Large intestine (tissue), 3 donors: ENCODE measurements around the gene RNF213. TPM values are rescaled to one million over a fixed set of nuclear protein-coding genes. Genes with fewer than 3 reads are reported as not detected.

Experiments
- DNase-seq, 2 donors: peaks; one replicate each; pipeline versions ENCODE4 v3.0.0 to v3.0.0-alpha.2; 2013
- H3K27ac ChIP-seq: one replicate; pipeline ENCODE4 v1.5.1; 2013; ENCODE audit warnings: low read length
- H3K27me3 ChIP-seq: 2 replicates; pipeline ENCODE4 v1.6.1; 2013; ENCODE audit warnings: low read length; ENCODE audit not compliant: control insufficient read depth, insufficient read depth
- H3K36me3 ChIP-seq: 2 replicates; pipeline ENCODE4 v1.6.1; 2013; ENCODE audit warnings: low read length; ENCODE audit not compliant: control insufficient read depth, insufficient read depth
- H3K4me1 ChIP-seq: one replicate; pipeline ENCODE4 v1.6.1; 2013; ENCODE audit warnings: low read length; ENCODE audit not compliant: control insufficient read depth, insufficient read depth
- H3K4me3 ChIP-seq: one replicate; pipeline ENCODE4 v1.5.1; 2013; ENCODE audit warnings: low read length
- H3K9me3 ChIP-seq: one replicate; pipeline ENCODE4 v1.6.1; 2013; ENCODE audit warnings: mild to moderate bottlenecking, low read depth, low read length, moderate library complexity; ENCODE audit not compliant: control insufficient read depth
- WGBS: methylation state at CpG from one replicate; pipeline ENCODE4 v1.1.5; 2013; ENCODE audit warnings: low lambda C conversion rate; ENCODE audit not compliant: insufficient coverage; 5-methylcytosine and 5-hydroxymethylcytosine counted together
- polyA plus RNA-seq: library from polyadenylated mRNA; unstranded; fragments of 120-200 nt; gene quantifications from one replicate; pipeline ENCODE4 v1.2.1, GENCODE V29; 2013

Gene RNF213
- polyA plus RNA-seq, 1 donor: 103 TPM

- no peaks in the 10 kb centered on the region for H3K9me3 ChIP-seq
- H3K27ac ChIP-seq: no peak overlapping the region
- no peak for DNase-seq
- H3K27me3 ChIP-seq: no peaks in the 10 kb centered on the region
- WGBS: no CpG with 5 or more reads among the region's 21 CpGs
- no peaks in the 10 kb centered on the region for H3K4me1 ChIP-seq
- H3K4me3 ChIP-seq: no peak overlapping the region
- H3K36me3 ChIP-seq: peaks cover 89% of the 10 kb centered on the region
Measured at GRCh38 chr17:80380555-80381002, 119.9 kb downstream of the RNF213 start.

GRCh38 chr17:80381416-80381923 lies 120.8 kb downstream of the RNF213 start:
- Histone ChIP-seq H3K27ac (no peak overlapping the region), H3K9me3 (no peaks in the 10 kb centered on the region), H3K36me3 (peaks cover 90% of the 10 kb centered on the region), H3K4me3 (no peak overlapping the region), H3K27me3 (no peaks in the 10 kb centered on the region), H3K4me1 (no peaks in the 10 kb centered on the region)
- 100% methylated on average over 4 of the region's 18 CpGs for WGBS
- DNase-seq: no peak

- Histone ChIP-seq H3K27ac (no peak overlapping the region), H3K36me3 (peaks cover 90% of the 10 kb centered on the region), H3K9me3 (no peaks in the 10 kb centered on the region), H3K4me3 (no peak overlapping the region), H3K27me3 (no peaks in the 10 kb centered on the region), H3K4me1 (no peaks in the 10 kb centered on the region)
- DNase-seq: no peak
- WGBS: no CpG with 5 or more reads among the region's 3 CpGs
Measured at GRCh38 chr17:80382446-80382845, 121.8 kb downstream of the RNF213 start.

GRCh38 chr17:80382956-80383355 lies 122.3 kb downstream of the RNF213 start:
- DNase-seq: no peak

GRCh38 chr17:80384078-80384960 lies 123.7 kb downstream of the RNF213 start:
- Histone ChIP-seq H3K27me3 (no peaks in the 10 kb centered on the region), H3K4me1 (no peaks in the 10 kb centered on the region), H3K36me3 (peaks cover 88% of the 10 kb centered on the region), H3K27ac (no peak overlapping the region), H3K4me3 (no peak overlapping the region), H3K9me3 (no peaks in the 10 kb centered on the region)
- no CpG with 5 or more reads among the region's 24 CpGs for WGBS
- DNase-seq: no peak

More at GRCh38 chr17:80382956-80383355, 122.3 kb downstream of the RNF213 start:
- Histone ChIP-seq H3K27me3 (no peaks in the 10 kb centered on the region), H3K27ac (no peak overlapping the region), H3K4me1 (no peaks in the 10 kb centered on the region), H3K9me3 (no peaks in the 10 kb centered on the region), H3K36me3 (peaks cover 88% of the 10 kb centered on the region), H3K4me3 (no peak overlapping the region)
- WGBS: no CpG with 5 or more reads among the region's 8 CpGs

GRCh38 chr17:80385046-80385445 lies 124.4 kb downstream of the RNF213 start:
- H3K9me3 ChIP-seq: no peaks in the 10 kb centered on the region
- H3K27ac ChIP-seq: no peak overlapping the region
- H3K36me3 ChIP-seq: peaks cover 89% of the 10 kb centered on the region
- no CpG with 5 or more reads among the region's 9 CpGs for WGBS
- no peak overlapping the region for H3K4me3 ChIP-seq
- no peaks in the 10 kb centered on the region for H3K4me1 ChIP-seq
- DNase-seq: no peak
- no peaks in the 10 kb centered on the region for H3K27me3 ChIP-seq

GRCh38 chr17:80386341-80386740 lies 125.7 kb downstream of the RNF213 start:
- DNase-seq: no peak
- Histone ChIP-seq H3K9me3 (no peaks in the 10 kb centered on the region), H3K4me3 (no peak overlapping the region), H3K36me3 (peaks cover 89% of the 10 kb centered on the region), H3K27me3 (no peaks in the 10 kb centered on the region), H3K27ac (no peak overlapping the region), H3K4me1 (no peaks in the 10 kb centered on the region)
- WGBS: no CpG with 5 or more reads among the region's 14 CpGs

GRCh38 chr17:80387071-80387470 lies 126.4 kb downstream of the RNF213 start:
- H3K27ac ChIP-seq: no peak overlapping the region
- no peak for DNase-seq
- H3K36me3 ChIP-seq: peaks cover 86% of the 10 kb centered on the region
- no peak overlapping the region for H3K4me3 ChIP-seq
- no peaks in the 10 kb centered on the region for H3K9me3 ChIP-seq
- no peaks in the 10 kb centered on the region for H3K4me1 ChIP-seq
- no CpG with 5 or more reads among the region's 7 CpGs for WGBS
- no peaks in the 10 kb centered on the region for H3K27me3 ChIP-seq

- Histone ChIP-seq H3K4me1 (no peaks in the 10 kb centered on the region), H3K4me3 (no peak overlapping the region), H3K9me3 (no peaks in the 10 kb centered on the region), H3K27me3 (no peaks in the 10 kb centered on the region), H3K27ac (no peak overlapping the region), H3K36me3 (peaks cover 83% of the 10 kb centered on the region)
- no peak for DNase-seq
- no CpG with 5 or more reads among the region's 15 CpGs for WGBS
Measured at GRCh38 chr17:80388175-80388574, 127.5 kb downstream of the RNF213 start.

- Histone ChIP-seq H3K36me3 (peaks cover 84% of the 10 kb centered on the region), H3K4me1 (no peaks in the 10 kb centered on the region), H3K9me3 (no peaks in the 10 kb centered on the region), H3K4me3 (no peak overlapping the region), H3K27ac (no peak overlapping the region), H3K27me3 (no peaks in the 10 kb centered on the region)
- WGBS: no CpG with 5 or more reads among the region's 10 CpGs
- no peak for DNase-seq
Measured at GRCh38 chr17:80388601-80389000, 127.9 kb downstream of the RNF213 start.
